DND-41 (cell line): Measurements from ENCODE around the gene FBXW8.

Experiments
- EZH2 ChIP-seq: IDR thresholded peaks from 3 replicates; pipeline ENCODE4 v1.6.1; 2012; ENCODE audit warnings: borderline replicate concordance, low read depth, mild to moderate bottlenecking, moderate library complexity, low read length, inconsistent platforms; ENCODE audit not compliant: severe bottlenecking
- TF ChIP-seq, protein P1 (sequence below): IDR thresholded peaks from 2 replicates; pipeline ENCODE4 v1.5.1; 2012; ENCODE audit warnings: borderline replicate concordance, low read length, moderate library complexity, mild to moderate bottlenecking; ENCODE audit not compliant: poor library complexity, severe bottlenecking; ENCODE audit errors: extremely low read depth

DNA sequence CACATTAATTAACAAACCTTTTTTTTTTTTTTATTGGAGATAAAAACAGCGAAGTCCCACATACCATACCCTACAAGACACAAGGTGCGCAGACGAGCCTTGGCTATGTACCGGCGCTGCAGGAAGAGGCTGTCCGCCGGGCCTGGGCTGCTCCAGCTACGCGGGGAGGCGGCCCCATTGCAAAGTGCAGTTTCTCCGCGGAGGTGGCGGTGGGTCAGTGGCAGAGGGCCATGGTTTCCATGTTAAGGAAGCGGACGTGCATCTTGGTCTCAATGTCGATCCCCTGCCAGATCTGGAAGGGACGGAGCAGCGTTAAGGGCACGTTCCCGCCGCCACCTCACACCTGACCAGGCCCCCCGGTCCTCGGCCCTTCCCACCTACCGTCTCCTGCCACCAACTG, 128.2 kb downstream of the FBXW8 start:
- TF ChIP-seq, protein P1, sequence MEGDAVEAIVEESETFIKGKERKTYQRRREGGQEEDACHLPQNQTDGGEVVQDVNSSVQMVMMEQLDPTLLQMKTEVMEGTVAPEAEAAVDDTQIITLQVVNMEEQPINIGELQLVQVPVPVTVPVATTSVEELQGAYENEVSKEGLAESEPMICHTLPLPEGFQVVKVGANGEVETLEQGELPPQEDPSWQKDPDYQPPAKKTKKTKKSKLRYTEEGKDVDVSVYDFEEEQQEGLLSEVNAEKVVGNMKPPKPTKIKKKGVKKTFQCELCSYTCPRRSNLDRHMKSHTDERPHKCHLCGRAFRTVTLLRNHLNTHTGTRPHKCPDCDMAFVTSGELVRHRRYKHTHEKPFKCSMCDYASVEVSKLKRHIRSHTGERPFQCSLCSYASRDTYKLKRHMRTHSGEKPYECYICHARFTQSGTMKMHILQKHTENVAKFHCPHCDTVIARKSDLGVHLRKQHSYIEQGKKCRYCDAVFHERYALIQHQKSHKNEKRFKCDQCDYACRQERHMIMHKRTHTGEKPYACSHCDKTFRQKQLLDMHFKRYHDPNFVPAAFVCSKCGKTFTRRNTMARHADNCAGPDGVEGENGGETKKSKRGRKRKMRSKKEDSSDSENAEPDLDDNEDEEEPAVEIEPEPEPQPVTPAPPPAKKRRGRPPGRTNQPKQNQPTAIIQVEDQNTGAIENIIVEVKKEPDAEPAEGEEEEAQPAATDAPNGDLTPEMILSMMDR = no peak
- TF ChIP-seq EZH2 = no peak
